ENCODE results near the gene ALAS1. TPM values are rescaled to one million over a fixed set of nuclear protein-coding genes. Genes with fewer than 3 reads are reported as not detected.

ALAS1 gene
- total and polyA plus RNA-seq, 2 donors (not counting 1 experiment from before 2014, with no cell fraction given), result 26.1 to 30.2 TPM

DNA sequence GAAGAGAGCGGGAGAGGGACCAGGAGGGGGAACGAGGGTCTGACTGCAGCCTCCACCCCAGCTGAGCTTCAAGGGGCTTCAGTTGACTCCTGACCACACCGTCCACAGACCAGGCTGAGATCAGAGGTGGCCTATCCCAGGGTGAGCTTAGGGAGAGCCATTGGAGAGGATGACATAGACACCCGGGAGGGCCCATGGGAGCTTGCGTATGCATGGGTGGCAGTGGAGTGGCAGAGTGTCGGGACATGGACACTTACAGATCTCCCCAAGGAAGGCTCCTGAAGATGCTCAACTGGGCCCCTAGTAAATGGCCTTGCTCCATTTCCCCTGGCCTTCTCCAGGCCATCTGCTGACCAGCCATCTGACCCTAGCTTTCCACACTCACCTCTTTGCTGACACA is 12.6 kb upstream of the ALAS1 start:
- Histone ChIP-seq H3K4me2 (replicated peaks; ENCODE audit: low read depth, low read length, poor library complexity, severe bottlenecking) (no peak overlapping the region), H3K36me3 (replicated peaks in 1 of 2; ENCODE audit: control extremely low read depth in 1 of 2, control insufficient read depth in 1 of 2, extremely low read depth in 1 of 2, insufficient read depth in 2 of 2, low read length in 1 of 2) (no peaks in the 10 kb centered on the region), H4K20me1 (ENCODE audit: control insufficient read depth, insufficient read depth, low read length, poor library complexity, severe bottlenecking) (no peaks in the 10 kb centered on the region), H3K27ac (ENCODE audit: low read length in 2 of 2) (no peak overlapping the region), H3K4me1 (ENCODE audit: control insufficient read depth in 2 of 2, insufficient read depth in 2 of 2, low read length in 2 of 2) (peaks cover 0 to 6% of the 10 kb centered on the region in 2 donors), H3K9me3 (ENCODE audit: control extremely low read depth in 1 of 3, control insufficient read depth in 2 of 3, insufficient read depth in 1 of 3, low read length in 2 of 3) (no peaks in the 10 kb centered on the region), H3K4me3 (ENCODE audit: control extremely low read depth in 1 of 5, extremely low read depth in 1 of 5, insufficient read depth in 1 of 5, low read depth in 2 of 5, low read length in 4 of 5) (no peak overlapping the region), H3K27me3 (replicated peaks in 1 of 4; ENCODE audit: control extremely low read depth in 1 of 4, control insufficient read depth in 3 of 4, insufficient read depth in 4 of 4, low read length in 3 of 4) (no peaks in the 10 kb centered on the region), H3K79me2 (ENCODE audit: control insufficient read depth, insufficient read depth, low read length) (no peaks in the 10 kb centered on the region), H2AFZ (ENCODE audit: insufficient read depth, low read depth, low read length, poor library complexity, severe bottlenecking) (no peak overlapping the region), H3K9ac (ENCODE audit: low read length) (no peak overlapping the region)
- intact Hi-C loops (cut with micrococcal nuclease), result no loop called here
- no peaks in the 10 kb centered on the region for H3K9me3 Mint-ChIP-seq (ENCODE audit: insufficient read depth)
- WGBS (ENCODE audit: insufficient coverage), result 98% methylated on average over 5 of the region's 6 CpGs
- no peak for TF ChIP-seq EZH2 (IDR thresholded peaks at IDR 0.05; ENCODE audit: borderline replicate concordance, insufficient read depth, low read depth, low read length, poor library complexity, severe bottlenecking)
- TF ChIP-seq, protein P1, sequence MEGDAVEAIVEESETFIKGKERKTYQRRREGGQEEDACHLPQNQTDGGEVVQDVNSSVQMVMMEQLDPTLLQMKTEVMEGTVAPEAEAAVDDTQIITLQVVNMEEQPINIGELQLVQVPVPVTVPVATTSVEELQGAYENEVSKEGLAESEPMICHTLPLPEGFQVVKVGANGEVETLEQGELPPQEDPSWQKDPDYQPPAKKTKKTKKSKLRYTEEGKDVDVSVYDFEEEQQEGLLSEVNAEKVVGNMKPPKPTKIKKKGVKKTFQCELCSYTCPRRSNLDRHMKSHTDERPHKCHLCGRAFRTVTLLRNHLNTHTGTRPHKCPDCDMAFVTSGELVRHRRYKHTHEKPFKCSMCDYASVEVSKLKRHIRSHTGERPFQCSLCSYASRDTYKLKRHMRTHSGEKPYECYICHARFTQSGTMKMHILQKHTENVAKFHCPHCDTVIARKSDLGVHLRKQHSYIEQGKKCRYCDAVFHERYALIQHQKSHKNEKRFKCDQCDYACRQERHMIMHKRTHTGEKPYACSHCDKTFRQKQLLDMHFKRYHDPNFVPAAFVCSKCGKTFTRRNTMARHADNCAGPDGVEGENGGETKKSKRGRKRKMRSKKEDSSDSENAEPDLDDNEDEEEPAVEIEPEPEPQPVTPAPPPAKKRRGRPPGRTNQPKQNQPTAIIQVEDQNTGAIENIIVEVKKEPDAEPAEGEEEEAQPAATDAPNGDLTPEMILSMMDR (IDR thresholded peaks at IDR 0.05), result no peak
- POLR2A ChIA-PET, result no interaction called here
- no peaks in the 10 kb centered on the region for H3K27me3 Mint-ChIP-seq
- DNase-seq (no peak), ATAC-seq (ENCODE audit: low read depth) (no peak)
- CTCF ChIA-PET, result interaction anchor here (0.5 to 1.5 kb wide), 2 partner anchors 17 to 36 kb away, joined by 3 to 5 read pairs; no protein-coding TSS in a partner anchor
- H3K4me1 Mint-ChIP-seq, result peaks cover 6% of the 10 kb centered on the region
- no peak overlapping the region for H3K4me3 Mint-ChIP-seq
- no peak overlapping the region for H3K27ac Mint-ChIP-seq

DNA sequence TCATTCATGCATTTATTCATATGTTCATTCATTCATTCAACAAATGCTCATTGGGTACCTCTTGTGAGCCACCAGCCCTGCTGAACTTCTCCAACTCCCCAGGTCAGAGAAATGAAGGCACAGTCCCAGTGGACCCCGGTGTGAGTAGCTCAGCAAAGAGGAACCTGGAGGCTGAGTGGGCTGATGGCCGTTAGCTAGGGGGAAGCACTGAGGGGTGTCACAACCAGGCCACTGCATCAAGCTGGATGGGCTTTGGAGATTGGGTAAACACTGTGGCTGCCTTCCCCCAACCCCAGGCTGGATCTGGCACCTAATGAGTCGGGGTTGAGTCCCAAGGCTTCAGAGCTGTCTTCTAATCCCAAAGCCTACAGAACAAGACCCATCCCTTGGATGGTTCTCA is 12.1 kb upstream of the ALAS1 start:
- H3K4me2 ChIP-seq (replicated peaks; ENCODE audit: low read depth, low read length, poor library complexity, severe bottlenecking), result no peak overlapping the region
- H3K27ac Mint-ChIP-seq, result no peak overlapping the region
- H3K4me1 Mint-ChIP-seq, result peaks cover 6% of the 10 kb centered on the region
- POLR2A ChIA-PET, result no interaction called here
- H3K9me3 ChIP-seq (ENCODE audit: control extremely low read depth in 1 of 3, control insufficient read depth in 2 of 3, insufficient read depth in 1 of 3, low read length in 2 of 3), result no peaks in the 10 kb centered on the region
- H3K27me3 ChIP-seq (replicated peaks in 1 of 4; ENCODE audit: control extremely low read depth in 1 of 4, control insufficient read depth in 3 of 4, insufficient read depth in 4 of 4, low read length in 3 of 4), result no peaks in the 10 kb centered on the region
- no peak for ATAC-seq (ENCODE audit: low read depth)
- intact Hi-C loops (cut with micrococcal nuclease), result no loop called here
- H3K36me3 ChIP-seq (replicated peaks in 1 of 2; ENCODE audit: control extremely low read depth in 1 of 2, control insufficient read depth in 1 of 2, extremely low read depth in 1 of 2, insufficient read depth in 2 of 2, low read length in 1 of 2), result no peaks in the 10 kb centered on the region
- no peaks in the 10 kb centered on the region for H3K79me2 ChIP-seq (ENCODE audit: control insufficient read depth, insufficient read depth, low read length)
- no peaks in the 10 kb centered on the region for H4K20me1 ChIP-seq (ENCODE audit: control insufficient read depth, insufficient read depth, low read length, poor library complexity, severe bottlenecking)
- peaks cover 0 to 6% of the 10 kb centered on the region in 2 donors for H3K4me1 ChIP-seq (ENCODE audit: control insufficient read depth in 2 of 2, insufficient read depth in 2 of 2, low read length in 2 of 2)
- TF ChIP-seq, protein P1 (IDR thresholded peaks at IDR 0.05), result no peak
- no peak for TF ChIP-seq EZH2 (IDR thresholded peaks at IDR 0.05; ENCODE audit: borderline replicate concordance, insufficient read depth, low read depth, low read length, poor library complexity, severe bottlenecking)
- H3K27ac ChIP-seq (ENCODE audit: low read length in 2 of 2), result no peak overlapping the region
- CTCF ChIA-PET, result interaction anchor here (0.5 to 1.5 kb wide), 2 partner anchors 18 to 37 kb away, joined by 3 to 5 read pairs; no protein-coding TSS in a partner anchor
- no peak overlapping the region for H3K4me3 Mint-ChIP-seq
- H3K9me3 Mint-ChIP-seq (ENCODE audit: insufficient read depth), result no peaks in the 10 kb centered on the region
- no peak overlapping the region for H2AFZ ChIP-seq (ENCODE audit: insufficient read depth, low read depth, low read length, poor library complexity, severe bottlenecking)
- WGBS (ENCODE audit: insufficient coverage), result no CpG with 5 or more reads among the region's 3 CpGs
- no peak overlapping the region for H3K9ac ChIP-seq (ENCODE audit: low read length)
- DNase-seq, result no peak
- H3K27me3 Mint-ChIP-seq, result no peaks in the 10 kb centered on the region
- H3K4me3 ChIP-seq (ENCODE audit: control extremely low read depth in 1 of 5, extremely low read depth in 1 of 5, insufficient read depth in 1 of 5, low read depth in 2 of 5, low read length in 4 of 5), result no peak overlapping the region

Measured in B cell (primary cell).